Endothelial cell of umbilical vein (primary cell): ENCODE data around the gene VWA7. TPM values are rescaled to one million over a fixed set of nuclear protein-coding genes. Genes with fewer than 3 reads are reported as not detected.

Source experiments
- BruUV-seq: library from RNA; stranded (reverse); fragments of 400-500 nt; replicated peaks from 2 replicates; lab custom pipeline; 2021; lab: Mats Ljungman, UMichigan
- CTCF ChIA-PET: fragments of 300-600, 350-600 bp; sonication (Branson Sonifier 250); formaldehyde crosslinking; loops from one replicate; lab custom pipeline; 2021; ENCODE audit warnings: antibody characterized with exemption, inconsistent platforms; lab: Charles Lee
- POLR2A ChIA-PET: fragments of 300-600, 350-600 bp; sonication (Branson Sonifier 250); formaldehyde crosslinking; loops from one replicate; lab custom pipeline; 2021; ENCODE audit warnings: antibody characterized with exemption, inconsistent platforms; lab: Charles Lee
- DNase-seq: peaks from one replicate; pipeline ENCODE4 v3.0.0-alpha.2; 2011; ENCODE audit warnings: low read depth, low spot score
- FAIRE-seq: peaks from 2 replicates; lab custom pipeline; 2011; peaks lifted over from hg19 to GRCh38; lab: Jason Lieb, UNC
- H2AFZ ChIP-seq: 2 replicates; pipeline ENCODE4 v1.6.0; 2012; ENCODE audit warnings: low read depth, low read length, control low read depth, inconsistent platforms
- H3K27ac ChIP-seq: 2 replicates; pipeline ENCODE4 v1.5.1; 2011; ENCODE audit warnings: low read depth, mild to moderate bottlenecking, control low read depth, low read length, moderate library complexity; ENCODE audit not compliant: insufficient read depth
- H3K27me3 ChIP-seq, 2 experiments: 2 replicates each; pipeline versions ENCODE4 v1.6.0 to v1.6.1; 2011; ENCODE audit warnings: low read length in 2 of 2, mixed read lengths in 1 of 2; ENCODE audit not compliant: control insufficient read depth in 2 of 2, insufficient read depth in 2 of 2
- H3K36me3 ChIP-seq, 2 experiments: 2 replicates in 1 of 2; 3 replicates in 1 of 2; pipeline ENCODE4 v1.5.1; 2011; ENCODE audit warnings: low read length in 2 of 2, mild to moderate bottlenecking in 1 of 2, moderate library complexity in 1 of 2; ENCODE audit not compliant: control insufficient read depth in 2 of 2, insufficient read depth in 2 of 2; ENCODE audit errors: extremely low read depth in 1 of 2
- H3K4me1 ChIP-seq: 3 replicates; pipeline ENCODE4 v1.5.1; 2011; ENCODE audit warnings: mild to moderate bottlenecking, low read length; ENCODE audit not compliant: control insufficient read depth, insufficient read depth; ENCODE audit errors: extremely low read depth
- H3K4me2 ChIP-seq: 2 replicates; pipeline ENCODE4 v1.6.1; 2011; ENCODE audit warnings: low read length, control low read depth, mixed read lengths; ENCODE audit not compliant: insufficient read depth
- H3K4me3 ChIP-seq, 3 experiments: fragments of 200-600 bp in 1 of 3; sonication (generic), shearing (Covaris generic) in 1 of 3; replicated peaks in 1 of 3; 2 replicates each; pipeline ENCODE4 v1.5.1; 2011 to 2016; ENCODE audit warnings: control low read depth in 3 of 3, low read length in 3 of 3, mild to moderate bottlenecking in 2 of 3, inconsistent platforms in 1 of 3, low read depth in 1 of 3, moderate library complexity in 1 of 3; ENCODE audit not compliant: insufficient read depth in 1 of 3
- H3K79me2 ChIP-seq: 2 replicates; pipeline ENCODE4 v1.6.0; 2012; ENCODE audit warnings: low read length, inconsistent platforms; ENCODE audit not compliant: control insufficient read depth, insufficient read depth
- H3K9ac ChIP-seq: replicated peaks from 2 replicates; pipeline ENCODE3; 2011; ENCODE audit warnings: low read length, control low read depth; ENCODE audit not compliant: insufficient read depth; ENCODE audit errors: extremely low read depth
- H3K9me1 ChIP-seq: replicated peaks from 3 replicates; pipeline ENCODE4 v1.6.0; 2011; ENCODE audit warnings: mild to moderate bottlenecking, low read length; ENCODE audit not compliant: control insufficient read depth, insufficient read depth; ENCODE audit errors: extremely low read depth
- H3K9me3 ChIP-seq: replicated peaks from 2 replicates; pipeline ENCODE4 v1.5.1; 2012; ENCODE audit warnings: low read length, inconsistent platforms; ENCODE audit not compliant: control insufficient read depth, insufficient read depth
- H4K20me1 ChIP-seq: replicated peaks from 2 replicates; pipeline ENCODE3; 2011; ENCODE audit warnings: mild to moderate bottlenecking, low read length; ENCODE audit not compliant: control insufficient read depth, insufficient read depth; ENCODE audit errors: extremely low read depth
- EZH2 ChIP-seq: IDR thresholded peaks from 2 replicates; pipeline ENCODE4 v1.6.1; 2012; ENCODE audit warnings: borderline replicate concordance, low read depth, mild to moderate bottlenecking, moderate library complexity, low read length, inconsistent platforms; ENCODE audit not compliant: severe bottlenecking
- FOS ChIP-seq: IDR thresholded peaks from 2 replicates; pipeline ENCODE4 v1.6.1; 2011; ENCODE audit warnings: mild to moderate bottlenecking, low read length, moderate library complexity, borderline replicate concordance; ENCODE audit not compliant: insufficient read depth
- GATA2 ChIP-seq: IDR thresholded peaks from 2 replicates; pipeline ENCODE4 v1.7.0; 2011; ENCODE audit warnings: low read depth, mild to moderate bottlenecking, moderate library complexity, mixed read lengths, low read length; ENCODE audit not compliant: insufficient read length, insufficient read depth
- POLR2AphosphoS5 ChIP-seq: IDR thresholded peaks from 2 replicates; pipeline ENCODE4 v1.6.1; 2012; ENCODE audit warnings: low read depth, mild to moderate bottlenecking, control low read depth, low read length, moderate library complexity; ENCODE audit not compliant: insufficient read depth
- dilution Hi-C: fragments of 300-500 bp; cut with MboI; formaldehyde crosslinking; loops from one replicate; pipeline ENCODE4 v1.15.0; 2019; ENCODE audit warnings: low sequenced_read_pairs; ENCODE audit not compliant: extremely low pct_ligation_motif_present
- intact Hi-C: fragments of 100-400 bp; cut with micrococcal nuclease; formaldehyde crosslinking; loops from one replicate; pipeline ENCODE4 v1.10.0; 2022
- polyA plus RNA-seq, 4 experiments: library from polyadenylated mRNA; depleted of rRNA in 3 of 4; stranded (reverse) in 3 of 4; unstranded in 1 of 4; fragments of >200 nt; gene quantifications; 2 replicates each; pipeline versions ENCODE4 v1.2.1 to v1.2.3, GENCODE V29; 2011 to 2012; ENCODE audit warnings: missing spikeins in 1 of 4
- total RNA-seq: library from RNA; stranded (reverse); gene quantifications from 2 replicates; pipeline ENCODE4 v1.2.3, GENCODE V29; 2021
- TF ChIP-seq, protein P1 (sequence below): IDR thresholded peaks from 2 replicates; pipeline ENCODE4 v1.6.1; 2011; ENCODE audit not compliant: insufficient read depth, insufficient read length
- TF ChIP-seq, protein P2 (sequence below), 2 donors: IDR thresholded peaks; 1 replicate in 1 of 2; 2 replicates in 1 of 2; pipeline ENCODE4 v1.5.1; 2011; ENCODE audit warnings: low read length in 2 of 2, mild to moderate bottlenecking in 2 of 2, moderate library complexity in 2 of 2, control low read depth in 1 of 2, inconsistent platforms in 1 of 2, low read depth in 1 of 2; ENCODE audit not compliant: insufficient read depth in 1 of 2; ENCODE audit errors: extremely low read depth in 1 of 2

Gene VWA7
- total and polyA plus RNA-seq, 2 donors (not counting 3 experiments of a cell fraction or from before 2014, with no cell fraction given) = 0.11 to 0.51 TPM

DNA sequence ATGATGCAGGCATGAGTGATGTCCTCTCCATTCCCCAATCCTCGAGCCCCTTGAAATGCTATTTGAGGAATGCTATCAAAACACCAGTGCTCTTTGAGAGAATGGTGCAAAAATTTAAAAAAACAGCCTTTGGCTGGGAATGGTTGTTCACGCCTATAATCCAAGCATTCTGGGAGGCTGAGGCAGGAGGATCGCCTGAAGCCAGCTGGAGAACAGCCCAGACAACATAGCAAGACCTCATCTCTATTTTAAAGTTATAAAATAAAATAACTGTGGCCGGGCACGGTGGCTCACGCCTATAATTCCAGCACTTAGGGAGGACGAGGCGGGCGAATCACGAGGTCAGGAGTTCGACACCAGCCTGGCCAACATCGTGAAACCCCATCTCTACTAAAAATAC, 22.7 kb upstream of the VWA7 start:
- Histone ChIP-seq H3K36me3 (peaks cover 3% of the 10 kb centered on the region in 2 experiments), H3K4me2 (no peak overlapping the region), H2AFZ (no peak overlapping the region), H3K27me3 (no peaks in the 10 kb centered on the region), H3K4me3 (no peak overlapping the region), H3K9ac (no peak overlapping the region), H3K9me1 (no peaks in the 10 kb centered on the region), H4K20me1 (no peaks in the 10 kb centered on the region), H3K9me3 (no peaks in the 10 kb centered on the region), H3K27ac (no peak overlapping the region), H3K79me2 (peaks cover 14% of the 10 kb centered on the region), H3K4me1 (no peaks in the 10 kb centered on the region)
- BruUV-seq = no TSS peak
- TF ChIP-seq, protein P1, sequence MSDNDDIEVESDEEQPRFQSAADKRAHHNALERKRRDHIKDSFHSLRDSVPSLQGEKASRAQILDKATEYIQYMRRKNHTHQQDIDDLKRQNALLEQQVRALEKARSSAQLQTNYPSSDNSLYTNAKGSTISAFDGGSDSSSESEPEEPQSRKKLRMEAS = no peak
- TF ChIP-seq GATA2 = no peak
- no peak for TF ChIP-seq FOS
- TF ChIP-seq, protein P2, sequence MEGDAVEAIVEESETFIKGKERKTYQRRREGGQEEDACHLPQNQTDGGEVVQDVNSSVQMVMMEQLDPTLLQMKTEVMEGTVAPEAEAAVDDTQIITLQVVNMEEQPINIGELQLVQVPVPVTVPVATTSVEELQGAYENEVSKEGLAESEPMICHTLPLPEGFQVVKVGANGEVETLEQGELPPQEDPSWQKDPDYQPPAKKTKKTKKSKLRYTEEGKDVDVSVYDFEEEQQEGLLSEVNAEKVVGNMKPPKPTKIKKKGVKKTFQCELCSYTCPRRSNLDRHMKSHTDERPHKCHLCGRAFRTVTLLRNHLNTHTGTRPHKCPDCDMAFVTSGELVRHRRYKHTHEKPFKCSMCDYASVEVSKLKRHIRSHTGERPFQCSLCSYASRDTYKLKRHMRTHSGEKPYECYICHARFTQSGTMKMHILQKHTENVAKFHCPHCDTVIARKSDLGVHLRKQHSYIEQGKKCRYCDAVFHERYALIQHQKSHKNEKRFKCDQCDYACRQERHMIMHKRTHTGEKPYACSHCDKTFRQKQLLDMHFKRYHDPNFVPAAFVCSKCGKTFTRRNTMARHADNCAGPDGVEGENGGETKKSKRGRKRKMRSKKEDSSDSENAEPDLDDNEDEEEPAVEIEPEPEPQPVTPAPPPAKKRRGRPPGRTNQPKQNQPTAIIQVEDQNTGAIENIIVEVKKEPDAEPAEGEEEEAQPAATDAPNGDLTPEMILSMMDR (IDR thresholded peaks at IDR 0.05; ENCODE audit: extremely low read depth in 1 of 2, insufficient read depth in 1 of 2, low read depth in 1 of 2, low read length in 2 of 2) = no peak
- TF ChIP-seq POLR2AphosphoS5 = no peak
- TF ChIP-seq EZH2 = no peak
- dilution Hi-C loops (no loop called here), intact Hi-C loops (no loop called here)
- FAIRE-seq (no peak), DNase-seq (no peak)
- ChIA-PET CTCF (interaction anchor here (1.1 to 1.8 kb wide), 3 partner anchors 9 to 30 kb away, joined by 3 to 5 read pairs (median 4); no protein-coding TSS in a partner anchor), POLR2A (interaction anchor here (0.6 to 1.9 kb wide), 3 partner anchors 15 to 181 kb away, joined by 4 to 6 read pairs (median 4); partner anchors contain the start of genes HSPA1A, HSPA1B and HSPA1L)
